ENCODE results near the gene HOOK2. TPM values are rescaled to one million over a fixed set of nuclear protein-coding genes. Genes with fewer than 3 reads are reported as not detected.
A peak's percentile ranks its signal among the peaks of the same experiment; 100 is the strongest.

HOOK2 gene
- total and polyA plus RNA-seq, 9 of the 15 experiments (the other 6 are each of a cell fraction or from before 2014, with no cell fraction given) = 1.3 to 17.2 (median 9.9) TPM

- TF ChIP-seq HOMEZ (CRISPR knock-in tag; IDR thresholded peaks at IDR 0.05) (no peak), NRF1 (conservative IDR thresholded peaks at IDR 0.05 in 1 of 2, IDR thresholded peaks at IDR 0.05 in 1 of 2) (peak; percentile 66 to 75), ZNF347 (CRISPR knock-in tag; IDR thresholded peaks at IDR 0.05; ENCODE audit: low read depth) (no peak), L3MBTL2 (IDR thresholded peaks at IDR 0.05) (peak; percentile 67), ZNF507 (tag; conservative IDR thresholded peaks at IDR 0.05) (no peak), MXD1 (CRISPR knock-in tag; IDR thresholded peaks at IDR 0.05; ENCODE audit: borderline replicate concordance, poor library complexity, severe bottlenecking) (no peak), MBD1 (CRISPR knock-in tag; IDR thresholded peaks at IDR 0.05) (no peak), ETV5 (CRISPR knock-in tag; IDR thresholded peaks at IDR 0.05; ENCODE audit: low read depth) (peak; percentile 90), PHTF2 (CRISPR knock-in tag; IDR thresholded peaks at IDR 0.05) (no peak), ARID3A (IDR thresholded peaks at IDR 0.05; ENCODE audit: borderline replicate concordance, low read depth, low read length) (no peak), NR2F6 (CRISPR knock-in tag; IDR thresholded peaks at IDR 0.05) (peak; percentile 66; the same call in 1 of the 2 replicates), ZNF24 (IDR thresholded peaks at IDR 0.05) (no peak), CREB1 (IDR thresholded peaks at IDR 0.05) (peak; percentile 77), CREB1 (CRISPR knock-in tag; IDR thresholded peaks at IDR 0.05) (peak; percentile 88), POLR2H (tag; IDR thresholded peaks at IDR 0.05; ENCODE audit: low read depth) (peak; percentile 98), ZBED1 (IDR thresholded peaks at IDR 0.05) (peak; percentile 93), ZNF282 (CRISPR knock-in tag; IDR thresholded peaks at IDR 0.05) (peak; percentile 70; the same call in 1 of the 2 replicates), ZNF274 (IDR thresholded peaks at IDR 0.05; ENCODE audit: borderline replicate concordance, low read depth, low read length) (peak; percentile 16; the same call in 1 of the 2 replicates), TEAD4 (IDR thresholded peaks at IDR 0.05; ENCODE audit: low read length) (no peak; the same call in 1 of the 2 replicates), TEAD4 (CRISPR knock-in tag; IDR thresholded peaks at IDR 0.05; ENCODE audit: borderline replicate concordance) (no peak)
- TF ChIP-seq, protein P1, sequence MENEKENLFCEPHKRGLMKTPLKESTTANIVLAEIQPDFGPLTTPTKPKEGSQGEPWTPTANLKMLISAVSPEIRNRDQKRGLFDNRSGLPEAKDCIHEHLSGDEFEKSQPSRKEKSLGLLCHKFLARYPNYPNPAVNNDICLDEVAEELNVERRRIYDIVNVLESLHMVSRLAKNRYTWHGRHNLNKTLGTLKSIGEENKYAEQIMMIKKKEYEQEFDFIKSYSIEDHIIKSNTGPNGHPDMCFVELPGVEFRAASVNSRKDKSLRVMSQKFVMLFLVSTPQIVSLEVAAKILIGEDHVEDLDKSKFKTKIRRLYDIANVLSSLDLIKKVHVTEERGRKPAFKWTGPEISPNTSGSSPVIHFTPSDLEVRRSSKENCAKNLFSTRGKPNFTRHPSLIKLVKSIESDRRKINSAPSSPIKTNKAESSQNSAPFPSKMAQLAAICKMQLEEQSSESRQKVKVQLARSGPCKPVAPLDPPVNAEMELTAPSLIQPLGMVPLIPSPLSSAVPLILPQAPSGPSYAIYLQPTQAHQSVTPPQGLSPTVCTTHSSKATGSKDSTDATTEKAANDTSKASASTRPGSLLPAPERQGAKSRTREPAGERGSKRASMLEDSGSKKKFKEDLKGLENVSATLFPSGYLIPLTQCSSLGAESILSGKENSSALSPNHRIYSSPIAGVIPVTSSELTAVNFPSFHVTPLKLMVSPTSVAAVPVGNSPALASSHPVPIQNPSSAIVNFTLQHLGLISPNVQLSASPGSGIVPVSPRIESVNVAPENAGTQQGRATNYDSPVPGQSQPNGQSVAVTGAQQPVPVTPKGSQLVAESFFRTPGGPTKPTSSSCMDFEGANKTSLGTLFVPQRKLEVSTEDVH (IDR thresholded peaks at IDR 0.05; ENCODE audit: low read depth, partially characterized antibody) = peak; percentile 36
These were observed 16.1 kb upstream of the HOOK2 start, which contains the start of gene JUNB (continued) for GRCh38 chr19:12791345-12792050.
